Measurements from ENCODE around the gene DNM3. TPM values are rescaled to one million over a fixed set of nuclear protein-coding genes. Genes with fewer than 3 reads are reported as not detected.

The DNM3 gene
- total and polyA plus RNA-seq, 10 of the 15 experiments (the other 5 are each of a cell fraction or from before 2014, with no cell fraction given) = 0.03 to 1.5 (median 0.08) TPM; not detected in 3

DNA sequence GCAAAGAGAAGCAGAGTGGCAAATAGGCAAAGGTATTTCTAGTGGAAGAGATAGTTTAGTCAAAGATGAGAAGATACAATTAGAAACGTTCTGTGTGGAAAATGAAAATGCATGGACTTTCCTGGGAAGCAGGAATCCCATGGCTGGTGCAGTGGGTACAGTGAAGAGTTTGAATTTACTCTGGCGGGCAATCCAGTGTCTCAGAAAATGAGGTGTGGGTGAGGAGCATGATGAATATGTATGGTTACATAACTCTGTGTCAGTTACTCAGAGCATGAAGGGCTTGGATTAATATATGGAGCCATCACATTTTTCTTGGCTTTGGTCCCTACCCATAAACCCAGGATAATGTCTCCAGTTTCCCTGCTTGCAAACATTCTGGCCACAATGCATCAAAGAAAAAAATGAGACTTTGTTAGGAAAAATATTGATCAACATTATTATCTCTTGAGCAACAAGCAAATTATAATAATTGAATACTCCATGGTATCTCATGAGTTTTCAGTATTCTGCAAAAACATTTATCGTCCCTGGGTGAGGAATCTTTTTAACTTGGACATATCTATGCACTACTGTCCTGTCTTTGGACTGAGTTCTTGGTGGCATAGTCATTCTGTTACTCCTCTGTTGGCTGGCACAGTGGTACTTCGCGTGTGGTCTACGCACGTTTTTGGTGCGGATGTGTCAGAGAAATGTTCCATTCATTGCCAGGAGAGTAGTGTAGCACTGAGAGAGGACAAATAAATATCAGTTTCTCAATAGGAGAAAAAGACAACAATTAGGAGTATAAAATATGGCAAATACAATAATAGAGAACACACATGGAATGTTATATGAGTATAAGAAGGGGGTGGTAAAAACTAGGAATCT, 405.5 kb downstream of the DNM3 start:
- Histone ChIP-seq H3K36me3 (ENCODE audit: control insufficient read depth in 2 of 2, insufficient read depth in 2 of 2, low read length in 1 of 2) (no peaks in the 10 kb centered on the region), H4K20me1 (ENCODE audit: control insufficient read depth, insufficient read depth) (no peaks in the 10 kb centered on the region), H3K79me2 (ENCODE audit: control insufficient read depth, insufficient read depth, low read length) (no peaks in the 10 kb centered on the region), H3K4me2 (ENCODE audit: control insufficient read depth, insufficient read depth) (no peak overlapping the region), H3K4me1 (ENCODE audit: control insufficient read depth, insufficient read depth, low read length) (no peaks in the 10 kb centered on the region), H3K9me3 (replicated peaks; ENCODE audit: control insufficient read depth, insufficient read depth, low read length) (no peaks in the 10 kb centered on the region; the same call in 2 of the 3 replicates), H3K27me3 (replicated peaks in 1 of 2; ENCODE audit: control insufficient read depth in 2 of 2, insufficient read depth in 2 of 2, low read length in 1 of 2) (no peaks in the 10 kb centered on the region), H3K9ac (ENCODE audit: control insufficient read depth, insufficient read depth, low read length) (no peak overlapping the region), H3K4me3 (no peak overlapping the region), H2AFZ (ENCODE audit: control insufficient read depth, low read depth, low read length) (no peak overlapping the region), H3K27ac (ENCODE audit: control insufficient read depth, insufficient read depth) (no peak overlapping the region)
- ChIA-PET SMC1A (ENCODE audit: uncharacterized antibody, unreplicated experiment) (interaction anchor here (1.7 kb wide), 1 partner anchor 10 kb away, joined by 4 read pairs; no protein-coding TSS in a partner anchor), RAD21 (ENCODE audit: unreplicated experiment) (no interaction called here), CTCF (interaction anchor here (0.7 kb wide), 1 partner anchor 52 kb away, joined by 3 read pairs; no protein-coding TSS in a partner anchor), POLR2A (no interaction called here)
- no TSS peak for BruUV-seq (replicated peaks)
- intact Hi-C loops (cut with micrococcal nuclease; ENCODE audit: unreplicated experiment) (no loop called here), in situ Hi-C loops (cut with MboI) (no loop called here)
- no peak for FAIRE-seq
- WGBS (ENCODE audit: insufficient coverage, insufficient replicate concordance, low lambda C conversion rate, missing lambda C conversion rate) = 71% methylated on average over 8 of the region's 8 CpGs
- no peak for TF ChIP-seq RELB (IDR thresholded peaks at IDR 0.05; ENCODE audit: low read depth)
- no peak for TF ChIP-seq TCF3 (IDR thresholded peaks at IDR 0.05; ENCODE audit: borderline replicate concordance, insufficient read depth, low read depth, low read length)
- TF ChIP-seq SPI1 (IDR thresholded peaks at IDR 0.05; ENCODE audit: borderline replicate concordance, insufficient read depth, low read depth, low read length) = no peak
- no peak for TF ChIP-seq ZNF622 (IDR thresholded peaks at IDR 0.05)
- no peak for TF ChIP-seq ZNF217 (IDR thresholded peaks at IDR 0.05)
- TF ChIP-seq, protein P1, sequence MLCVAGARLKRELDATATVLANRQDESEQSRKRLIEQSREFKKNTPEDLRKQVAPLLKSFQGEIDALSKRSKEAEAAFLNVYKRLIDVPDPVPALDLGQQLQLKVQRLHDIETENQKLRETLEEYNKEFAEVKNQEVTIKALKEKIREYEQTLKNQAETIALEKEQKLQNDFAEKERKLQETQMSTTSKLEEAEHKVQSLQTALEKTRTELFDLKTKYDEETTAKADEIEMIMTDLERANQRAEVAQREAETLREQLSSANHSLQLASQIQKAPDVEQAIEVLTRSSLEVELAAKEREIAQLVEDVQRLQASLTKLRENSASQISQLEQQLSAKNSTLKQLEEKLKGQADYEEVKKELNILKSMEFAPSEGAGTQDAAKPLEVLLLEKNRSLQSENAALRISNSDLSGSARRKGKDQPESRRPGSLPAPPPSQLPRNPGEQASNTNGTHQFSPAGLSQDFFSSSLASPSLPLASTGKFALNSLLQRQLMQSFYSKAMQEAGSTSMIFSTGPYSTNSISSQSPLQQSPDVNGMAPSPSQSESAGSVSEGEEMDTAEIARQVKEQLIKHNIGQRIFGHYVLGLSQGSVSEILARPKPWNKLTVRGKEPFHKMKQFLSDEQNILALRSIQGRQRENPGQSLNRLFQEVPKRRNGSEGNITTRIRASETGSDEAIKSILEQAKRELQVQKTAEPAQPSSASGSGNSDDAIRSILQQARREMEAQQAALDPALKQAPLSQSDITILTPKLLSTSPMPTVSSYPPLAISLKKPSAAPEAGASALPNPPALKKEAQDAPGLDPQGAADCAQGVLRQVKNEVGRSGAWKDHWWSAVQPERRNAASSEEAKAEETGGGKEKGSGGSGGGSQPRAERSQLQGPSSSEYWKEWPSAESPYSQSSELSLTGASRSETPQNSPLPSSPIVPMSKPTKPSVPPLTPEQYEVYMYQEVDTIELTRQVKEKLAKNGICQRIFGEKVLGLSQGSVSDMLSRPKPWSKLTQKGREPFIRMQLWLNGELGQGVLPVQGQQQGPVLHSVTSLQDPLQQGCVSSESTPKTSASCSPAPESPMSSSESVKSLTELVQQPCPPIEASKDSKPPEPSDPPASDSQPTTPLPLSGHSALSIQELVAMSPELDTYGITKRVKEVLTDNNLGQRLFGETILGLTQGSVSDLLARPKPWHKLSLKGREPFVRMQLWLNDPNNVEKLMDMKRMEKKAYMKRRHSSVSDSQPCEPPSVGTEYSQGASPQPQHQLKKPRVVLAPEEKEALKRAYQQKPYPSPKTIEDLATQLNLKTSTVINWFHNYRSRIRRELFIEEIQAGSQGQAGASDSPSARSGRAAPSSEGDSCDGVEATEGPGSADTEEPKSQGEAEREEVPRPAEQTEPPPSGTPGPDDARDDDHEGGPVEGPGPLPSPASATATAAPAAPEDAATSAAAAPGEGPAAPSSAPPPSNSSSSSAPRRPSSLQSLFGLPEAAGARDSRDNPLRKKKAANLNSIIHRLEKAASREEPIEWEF (IDR thresholded peaks at IDR 0.05; ENCODE audit: insufficient replicate concordance, low read depth, low read length) = no peak
- no peak for TF ChIP-seq CREM (IDR thresholded peaks at IDR 0.05; ENCODE audit: low read depth)
- ATAC-seq = no peak
- DNase-seq (ENCODE audit: low read depth, low spot score) = no peak

Measured in GM12878 (cell line).